Activated naive CD4-positive, alpha-beta T cell treated with anti-CD3 and anti-CD28 coated beads, Interleukin-2, amount 50 U/mL, for 24 hours (primary cell): ENCODE measurements around the gene TRUB2.

Source experiments
- H3K27ac Mint-ChIP-seq: one replicate; pipeline ENCODE4 v1.8.0; 2021; ENCODE audit warnings: mild to moderate bottlenecking, mixed read lengths
- H3K27me3 Mint-ChIP-seq: one replicate; pipeline ENCODE4 v1.8.0; 2021; ENCODE audit warnings: mixed read lengths
- H3K36me3 Mint-ChIP-seq: one replicate; pipeline ENCODE4 v1.8.0; 2021; ENCODE audit warnings: mixed read lengths
- H3K4me1 Mint-ChIP-seq: one replicate; pipeline ENCODE4 v1.8.0; 2021; ENCODE audit warnings: mixed read lengths
- H3K4me3 Mint-ChIP-seq: one replicate; pipeline ENCODE4 v1.8.0; 2021; ENCODE audit warnings: mild to moderate bottlenecking, mixed read lengths
- H3K9me3 Mint-ChIP-seq: one replicate; pipeline ENCODE4 v1.8.0; 2021; ENCODE audit warnings: mixed read lengths

The TRUB2 gene

GRCh38 chr9:128266868-128267590 is 55.2 kb downstream of the TRUB2 start:
- H3K27ac Mint-ChIP-seq: no peak overlapping the region
- H3K4me1 Mint-ChIP-seq: no peaks in the 10 kb centered on the region
- H3K9me3 Mint-ChIP-seq: no peaks in the 10 kb centered on the region
- peaks cover 9% of the 10 kb centered on the region for H3K36me3 Mint-ChIP-seq
- H3K4me3 Mint-ChIP-seq: no peak overlapping the region
- H3K27me3 Mint-ChIP-seq: no peaks in the 10 kb centered on the region

GRCh38 chr9:128265348-128265847 is 56.8 kb downstream of the TRUB2 start:
- no peaks in the 10 kb centered on the region for H3K9me3 Mint-ChIP-seq
- peaks cover 10% of the 10 kb centered on the region for H3K36me3 Mint-ChIP-seq
- H3K27ac Mint-ChIP-seq: no peak overlapping the region
- H3K27me3 Mint-ChIP-seq: no peaks in the 10 kb centered on the region
- H3K4me1 Mint-ChIP-seq: no peaks in the 10 kb centered on the region
- no peak overlapping the region for H3K4me3 Mint-ChIP-seq

- no peak overlapping the region for H3K27ac Mint-ChIP-seq
Observed at GRCh38 chr9:128262687-128263086, 59.6 kb downstream of the TRUB2 start.

GRCh38 chr9:128260340-128260739 is 61.9 kb downstream of the TRUB2 start:
- peaks cover 14% of the 10 kb centered on the region for H3K36me3 Mint-ChIP-seq
- no peaks in the 10 kb centered on the region for H3K4me1 Mint-ChIP-seq

More at GRCh38 chr9:128262687-128263086, 59.6 kb downstream of the TRUB2 start:
- Mint-ChIP-seq H3K36me3 (peaks cover 13% of the 10 kb centered on the region), H3K4me1 (no peaks in the 10 kb centered on the region), H3K27me3 (no peaks in the 10 kb centered on the region), H3K4me3 (no peak overlapping the region), H3K9me3 (no peaks in the 10 kb centered on the region)

DNA sequence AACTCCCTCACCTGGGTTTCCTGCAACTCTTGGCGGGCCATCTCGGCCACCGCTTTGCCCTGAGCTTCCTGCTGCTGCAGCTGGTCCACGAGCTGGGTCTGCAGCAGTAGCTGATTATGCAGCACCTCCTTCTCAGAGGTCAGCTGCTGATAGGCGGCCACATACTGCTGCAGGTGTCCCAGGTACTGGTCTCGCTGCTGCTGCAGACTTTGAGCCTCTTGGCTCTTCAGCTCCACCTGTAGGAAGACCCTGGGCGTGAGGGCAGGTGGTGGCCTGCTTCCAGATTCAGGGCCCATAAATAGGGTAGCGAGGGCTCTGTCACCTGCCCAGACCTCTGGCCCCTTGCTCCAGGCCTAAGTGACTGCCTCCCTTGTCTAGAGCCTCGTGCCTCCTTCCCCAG is 63.1 kb downstream of the TRUB2 start:
- Mint-ChIP-seq H3K4me3 (no peak overlapping the region), H3K36me3 (peaks cover 14% of the 10 kb centered on the region), H3K4me1 (no peaks in the 10 kb centered on the region), H3K27me3 (no peaks in the 10 kb centered on the region), H3K9me3 (no peaks in the 10 kb centered on the region), H3K27ac (no peak overlapping the region)

More at GRCh38 chr9:128260340-128260739, 61.9 kb downstream of the TRUB2 start:
- Mint-ChIP-seq H3K4me3 (no peak overlapping the region), H3K27me3 (no peaks in the 10 kb centered on the region), H3K9me3 (no peaks in the 10 kb centered on the region), H3K27ac (no peak overlapping the region)

DNA sequence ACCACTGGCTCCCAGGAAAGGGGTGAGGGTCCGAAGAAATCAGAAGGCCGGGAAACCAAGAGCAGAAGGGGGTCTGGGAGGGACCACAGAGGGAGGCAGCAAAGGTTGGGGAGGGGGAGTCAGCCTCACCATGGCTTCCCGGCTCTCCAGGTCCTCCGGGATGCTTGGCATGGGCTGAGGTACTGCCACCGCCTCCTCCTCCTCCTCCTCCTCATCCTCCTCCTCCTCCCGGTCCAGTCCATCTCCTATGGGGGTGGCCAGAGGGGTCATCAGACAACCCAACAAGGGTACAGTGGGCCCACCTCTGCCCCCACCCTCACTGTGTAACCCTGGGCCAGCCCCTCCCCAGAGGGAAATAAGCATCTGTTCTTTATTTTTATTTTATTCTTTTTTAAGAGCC is 63.9 kb downstream of the TRUB2 start:
- Mint-ChIP-seq H3K4me1 (no peaks in the 10 kb centered on the region), H3K9me3 (no peaks in the 10 kb centered on the region), H3K27ac (no peak overlapping the region), H3K4me3 (no peak overlapping the region), H3K36me3 (peaks cover 14% of the 10 kb centered on the region), H3K27me3 (no peaks in the 10 kb centered on the region)

DNA sequence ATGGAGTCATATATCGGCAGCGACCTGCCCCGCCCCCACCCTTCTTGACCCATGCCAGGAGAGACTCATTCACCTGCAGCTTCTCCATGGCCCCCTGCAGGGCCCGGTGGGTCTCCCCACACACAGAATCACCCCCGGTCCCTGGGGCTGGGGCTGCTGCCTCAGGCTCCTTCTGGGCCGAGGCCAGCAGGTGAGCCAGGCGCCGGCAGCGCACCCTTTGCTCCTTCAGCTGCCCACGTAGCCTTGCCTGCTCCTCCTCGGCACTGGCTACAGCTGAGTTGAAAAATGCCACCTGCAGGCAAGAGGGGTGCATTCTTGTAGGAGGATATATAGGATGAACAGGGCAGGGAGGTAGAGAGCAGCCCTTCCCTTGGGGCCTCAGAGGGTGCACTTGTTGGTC is 64.3 kb downstream of the TRUB2 start:
- Mint-ChIP-seq H3K36me3 (peaks cover 14% of the 10 kb centered on the region), H3K27me3 (no peaks in the 10 kb centered on the region), H3K9me3 (no peaks in the 10 kb centered on the region), H3K4me3 (no peak overlapping the region), H3K4me1 (no peaks in the 10 kb centered on the region), H3K27ac (no peak overlapping the region)

DNA sequence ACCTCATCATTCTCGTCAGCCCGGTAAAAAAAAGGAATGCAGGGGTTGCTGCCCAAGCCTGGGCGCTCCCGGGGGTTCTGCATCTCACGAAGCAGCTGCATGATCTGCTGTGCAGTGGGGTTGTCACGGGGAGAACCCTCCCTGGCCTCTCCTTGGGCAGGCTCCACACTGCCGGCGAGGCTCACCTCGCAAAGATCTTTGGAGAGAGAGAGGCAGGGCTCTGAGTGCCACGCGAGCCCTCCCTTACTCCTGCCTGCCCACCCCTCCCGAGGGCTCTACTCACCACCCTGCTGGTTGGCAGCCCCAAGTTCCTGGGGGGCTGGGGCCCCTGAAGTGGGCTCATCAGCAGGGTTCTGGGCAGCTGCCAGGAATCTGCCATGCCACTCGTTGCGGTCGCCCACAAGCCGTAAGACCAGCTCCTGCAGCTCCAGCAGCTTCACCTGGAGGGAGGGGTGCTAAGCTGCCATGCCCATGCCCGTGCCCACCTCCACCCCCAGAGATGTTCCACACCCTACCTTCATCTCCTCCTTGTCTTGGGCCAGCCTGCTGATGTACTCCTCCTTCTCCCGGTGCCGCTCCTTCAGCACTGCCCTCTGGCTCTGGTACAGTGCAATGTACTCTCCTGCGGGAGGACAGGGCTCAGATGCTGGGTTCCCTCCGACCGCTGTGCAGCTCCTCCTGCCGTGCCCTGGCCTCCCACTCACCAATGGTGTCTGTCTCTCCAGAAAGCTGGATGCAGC is 65.0 kb downstream of the TRUB2 start:
- H3K27me3 Mint-ChIP-seq: no peaks in the 10 kb centered on the region
- no peaks in the 10 kb centered on the region for H3K4me1 Mint-ChIP-seq
- H3K27ac Mint-ChIP-seq: peak overlapping the region; percentile 55
- no peak overlapping the region for H3K4me3 Mint-ChIP-seq
- peaks cover 11% of the 10 kb centered on the region for H3K36me3 Mint-ChIP-seq
- H3K9me3 Mint-ChIP-seq: no peaks in the 10 kb centered on the region
